SJSA1 (cell line): Measurements from ENCODE around the gene CDHR4. TPM values are rescaled to one million over a fixed set of nuclear protein-coding genes. Genes with fewer than 3 reads are reported as not detected.
A peak's percentile ranks its signal among the peaks of the same experiment; 100 is the strongest.
"Not testable (repeated sequence)": the region's sequence is repeated elsewhere in the genome, so short reads cannot be mapped to it uniquely, and the experiment has no call there.

Experiments used
- DNase-seq, 2 experiments: peaks; one replicate each; pipeline ENCODE4 v3.0.0-alpha.2; 2015 to 2020; ENCODE audit warnings: low spot score in 2 of 2, low read depth in 1 of 2
- H3K27ac ChIP-seq: fragments of 250-450 bp; sonication (Bioruptor Pico); 2 replicates; pipeline ENCODE4 v1.5.1; 2020; ENCODE audit warnings: mild to moderate bottlenecking, moderate library complexity
- H3K27me3 ChIP-seq: fragments of 250-450 bp; sonication (Bioruptor Pico); replicated peaks from 2 replicates; pipeline ENCODE4 v1.5.1; 2020; ENCODE audit warnings: mild to moderate bottlenecking, moderate library complexity
- H3K36me3 ChIP-seq: fragments of 250-450 bp; sonication (Bioruptor Pico); 2 replicates; pipeline ENCODE4 v1.5.1; 2020; ENCODE audit warnings: mild to moderate bottlenecking
- H3K4me1 ChIP-seq: fragments of 250-450 bp; sonication (Bioruptor Pico); replicated peaks from 2 replicates; pipeline ENCODE4 v1.6.1; 2021; ENCODE audit warnings: mild to moderate bottlenecking
- H3K4me3 ChIP-seq: fragments of 250-450 bp; sonication (Bioruptor Pico); 2 replicates; pipeline ENCODE4 v1.5.1; 2020; ENCODE audit warnings: mild to moderate bottlenecking
- H3K9me3 ChIP-seq: fragments of 250-450 bp; sonication (Bioruptor Pico); replicated peaks from 2 replicates; pipeline ENCODE4 v1.5.1; 2020; ENCODE audit warnings: mild to moderate bottlenecking
- total RNA-seq: library from RNA; depleted of rRNA; stranded (reverse); fragments of >200 nt; shearing (Covaris generic); gene quantifications from 2 replicates; pipeline ENCODE4 v1.2.3, GENCODE V29; 2014; rRNA removed

Gene CDHR4
- total RNA-seq, 1 experiment from 2014 or later = not detected

- Histone ChIP-seq H3K4me1 (no peaks in the 10 kb centered on the region), H3K4me3 (no peak overlapping the region), H3K27ac (no peak overlapping the region), H3K36me3 (no peaks in the 10 kb centered on the region), H3K9me3 (no peaks in the 10 kb centered on the region), H3K27me3 (no peaks in the 10 kb centered on the region)
- no peak for DNase-seq
Measured at GRCh38 chr3:49754536-49754935, 45.1 kb downstream of the CDHR4 start.

GRCh38 chr3:49751501-49751900, 48.2 kb downstream of the CDHR4 start:
- no peaks in the 10 kb centered on the region for H3K27me3 ChIP-seq
- H3K36me3 ChIP-seq = peaks cover 5% of the 10 kb centered on the region
- no peak overlapping the region for H3K4me3 ChIP-seq
- no peak overlapping the region for H3K27ac ChIP-seq
- H3K4me1 ChIP-seq = peaks cover 13% of the 10 kb centered on the region
- DNase-seq = no peak
- H3K9me3 ChIP-seq = no peaks in the 10 kb centered on the region

DNA sequence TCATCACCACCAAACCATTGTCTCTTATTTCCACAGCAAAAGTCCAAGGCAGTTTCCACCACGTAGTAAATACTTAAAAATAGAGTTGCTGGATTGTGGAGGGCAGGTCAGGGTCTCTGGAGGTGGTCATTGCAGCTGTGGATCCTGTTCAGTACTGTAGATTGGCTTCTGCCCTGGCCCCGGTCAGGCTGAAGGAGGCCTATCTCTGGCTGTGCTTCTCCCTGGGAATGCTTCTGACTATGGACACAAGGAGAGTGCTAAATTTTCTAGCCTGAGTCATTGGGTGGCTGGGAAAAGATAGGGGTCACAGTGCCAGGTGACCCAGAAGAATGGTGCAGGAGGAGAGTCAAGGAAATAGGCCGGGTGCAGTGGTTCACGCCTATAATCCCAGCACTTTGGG, 49.6 kb downstream of the CDHR4 start:
- Histone ChIP-seq H3K27ac (no peak overlapping the region), H3K36me3 (peaks cover 8% of the 10 kb centered on the region), H3K27me3 (no peaks in the 10 kb centered on the region), H3K9me3 (no peaks in the 10 kb centered on the region), H3K4me1 (peaks cover 21% of the 10 kb centered on the region), H3K4me3 (no peak overlapping the region)
- no peak for DNase-seq

GRCh38 chr3:49748874-49749273, 50.8 kb downstream of the CDHR4 start:
- not testable (repeated sequence) for H3K9me3 ChIP-seq, H3K27ac ChIP-seq, H3K27me3 ChIP-seq, H3K4me3 ChIP-seq
- peak in 1 of 2 experiments; percentile 11 for DNase-seq
- Histone ChIP-seq H3K36me3 (peaks cover 15% of the 10 kb centered on the region), H3K4me1 (peaks cover 21% of the 10 kb centered on the region)

GRCh38 chr3:49747792-49748480, 51.7 kb downstream of the CDHR4 start:
- no peak overlapping the region for H3K4me3 ChIP-seq
- peak; percentile 41 to 49 for DNase-seq
- peak overlapping the region; percentile 53 for H3K27ac ChIP-seq
- H3K4me1 ChIP-seq = peaks cover 21% of the 10 kb centered on the region
- no peaks in the 10 kb centered on the region for H3K9me3 ChIP-seq
- H3K36me3 ChIP-seq = peaks cover 20% of the 10 kb centered on the region
- no peaks in the 10 kb centered on the region for H3K27me3 ChIP-seq

DNA sequence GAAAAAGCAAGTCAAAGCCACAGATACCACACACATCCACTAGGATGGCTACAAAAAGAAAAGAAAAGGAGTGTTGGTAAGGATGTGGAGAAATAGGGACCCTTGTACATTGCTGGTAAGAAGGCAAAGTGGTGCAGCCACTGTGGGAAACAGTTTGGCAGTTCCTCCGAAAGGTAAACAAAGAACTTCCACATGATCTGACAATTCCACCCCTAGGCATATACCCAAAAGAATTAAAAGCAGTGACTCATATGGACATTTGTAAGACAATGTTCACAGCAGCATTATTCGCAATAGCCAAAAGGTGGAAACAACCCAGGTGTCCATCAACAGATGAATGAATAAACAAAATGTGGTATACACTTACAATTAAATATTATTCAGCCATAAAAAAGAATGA, 53.7 kb downstream of the CDHR4 start:
- no peaks in the 10 kb centered on the region for H3K9me3 ChIP-seq
- no peaks in the 10 kb centered on the region for H3K27me3 ChIP-seq
- H3K4me1 ChIP-seq = peaks cover 21% of the 10 kb centered on the region
- H3K27ac ChIP-seq = 0 out of 2 replicates have a peak overlapping the region, but pooled peaks have one; percentile 19
- no peak overlapping the region for H3K4me3 ChIP-seq
- peaks cover 27% of the 10 kb centered on the region for H3K36me3 ChIP-seq
- peak; percentile 23 to 52 for DNase-seq

Other genes starting within 250 kb of the CDHR4 start
- 0.05 TPM in 1 of 2 replicates, not detected in the other for gene BSN, start 245.4 kb downstream of the CDHR4 start, total RNA-seq
- gene APEH, start 125.5 kb downstream of the CDHR4 start, total RNA-seq = 97.9 and 135 TPM in 2 replicates
- 0.50 and 1.2 TPM in 2 replicates for gene MST1, start 110.4 kb downstream of the CDHR4 start, total RNA-seq
- gene RNF123, start 110.3 kb downstream of the CDHR4 start, total RNA-seq = 6.0 and 17.1 TPM in 2 replicates
- gene AMIGO3, start 80.2 kb downstream of the CDHR4 start, total RNA-seq = 4.0 and 4.3 TPM in 2 replicates
- gene GMPPB, start 75.9 kb downstream of the CDHR4 start, total RNA-seq = 26.5 and 32.2 TPM in 2 replicates
- gene IP6K1, start 13.3 kb downstream of the CDHR4 start, total RNA-seq = 17.5 and 22.5 TPM in 2 replicates
- gene INKA1, start 3.4 kb upstream of the CDHR4 start, total RNA-seq = 0.56 and 1.3 TPM in 2 replicates
- gene UBA7, start 14.1 kb upstream of the CDHR4 start, total RNA-seq = 11.7 and 24.8 TPM in 2 replicates
- gene TRAIP, start 56.7 kb upstream of the CDHR4 start, total RNA-seq = 3.0 and 9.3 TPM in 2 replicates
- gene CAMKV, start 70.0 kb upstream of the CDHR4 start, total RNA-seq = not detected in 2 replicates
- gene MST1R, start 104.0 kb upstream of the CDHR4 start, total RNA-seq = not detected in 2 replicates
- gene MON1A, start 129.9 kb upstream of the CDHR4 start, total RNA-seq = 7.6 and 7.8 TPM in 2 replicates
- gene RBM6, start 140.3 kb upstream of the CDHR4 start, total RNA-seq = 38.8 and 45.9 TPM in 2 replicates